Smooth muscle cell (in vitro differentiated cells): Measurements from ENCODE around the gene HP1BP3. TPM values are rescaled to one million over a fixed set of nuclear protein-coding genes. Genes with fewer than 3 reads are reported as not detected.
"Not testable (repeated sequence)": the region's sequence is repeated elsewhere in the genome, so short reads cannot be mapped to it uniquely, and the experiment has no call there.

Experiments used
- DNase-seq: peaks from one replicate; lab custom pipeline; 2025; ENCODE audit not compliant: unreplicated experiment; lab: John Stamatoyannopoulos, UW
- H2AFZ ChIP-seq: fragments of 200-600 bp; sonication (generic); 2 replicates; pipeline ENCODE4 v1.6.0; 2016; ENCODE audit warnings: antibody characterized with exemption, low read depth, mild to moderate bottlenecking
- H3F3A ChIP-seq: fragments of 200-600 bp; sonication (generic); 2 replicates; pipeline ENCODE4 v1.6.0; 2017; ENCODE audit warnings: antibody characterized with exemption, low read depth
- H3K27ac ChIP-seq: fragments of 200-600 bp; sonication (generic); 2 replicates; pipeline ENCODE4 v1.5.1; 2016; ENCODE audit warnings: low read depth, mild to moderate bottlenecking
- H3K27me3 ChIP-seq: fragments of 200-600 bp; sonication (generic); 2 replicates; pipeline ENCODE4 v1.6.1; 2016; ENCODE audit warnings: low read depth, mild to moderate bottlenecking
- H3K36me3 ChIP-seq: fragments of 200-600 bp; sonication (generic); 2 replicates; pipeline ENCODE4 v1.5.1; 2016; ENCODE audit warnings: low read depth
- H3K4me1 ChIP-seq: fragments of 200-600 bp; sonication (generic); 2 replicates; pipeline ENCODE4 v1.5.1; 2016; ENCODE audit warnings: low read depth
- H3K4me2 ChIP-seq: fragments of 200-600 bp; sonication (generic); 2 replicates; pipeline ENCODE4 v1.6.0; 2016; ENCODE audit warnings: mild to moderate bottlenecking
- H3K4me3 ChIP-seq: fragments of 200-600 bp; sonication (generic); 2 replicates; pipeline ENCODE4 v1.5.1; 2016; ENCODE audit warnings: mild to moderate bottlenecking
- H3K79me2 ChIP-seq: fragments of 200-600 bp; sonication (generic); 2 replicates; pipeline ENCODE4 v1.6.0; 2016; ENCODE audit warnings: low read depth, mild to moderate bottlenecking
- H3K9ac ChIP-seq: fragments of 200-600 bp; sonication (generic); 2 replicates; pipeline ENCODE4 v1.6.0; 2016; ENCODE audit warnings: low read depth
- H3K9me3 ChIP-seq: fragments of 200-600 bp; sonication (generic); replicated peaks from 2 replicates; pipeline ENCODE4 v1.5.1; 2016; ENCODE audit warnings: low read depth
- H4K20me1 ChIP-seq: fragments of 200-600 bp; sonication (generic); 2 replicates; pipeline ENCODE4 v1.6.0; 2016; ENCODE audit warnings: low read depth
- CTCF ChIP-seq: fragments of 200-600 bp; sonication (generic); IDR thresholded peaks from 2 replicates; pipeline ENCODE4 v1.5.1; 2017; ENCODE audit warnings: borderline replicate concordance, mild to moderate bottlenecking, antibody characterized with exemption; ENCODE audit not compliant: insufficient read depth, poor library complexity, severe bottlenecking
- WGBS: methylation state at CpG from one replicate; pipeline ENCODE4 v1.1.7; 2016; ENCODE audit warnings: low lambda C conversion rate; 5-methylcytosine and 5-hydroxymethylcytosine counted together
- polyA plus RNA-seq: library from polyadenylated mRNA; unstranded; fragments of >200 nt; fragmentation: Nextera tagmentation; extraction: Ambion mirVana; gene quantifications from 2 replicates; pipeline ENCODE4 v1.2.1, GENCODE V29; 2016
- total RNA-seq: library from RNA; depleted of rRNA; stranded (reverse); fragments of >200 nt; gene quantifications from 2 replicates; pipeline ENCODE4 v1.2.3, GENCODE V29; 2014

HP1BP3 gene
- total and polyA plus RNA-seq, 2 experiments from 2014 or later = 77.9 to 110 TPM

- Histone ChIP-seq H3F3A (no peaks in the 10 kb centered on the region), H2AFZ (no peak overlapping the region), H3K4me1 (no peaks in the 10 kb centered on the region), H3K27ac (no peak overlapping the region), H4K20me1 (no peaks in the 10 kb centered on the region), H3K4me2 (no peak overlapping the region), H3K79me2 (no peaks in the 10 kb centered on the region), H3K36me3 (no peaks in the 10 kb centered on the region), H3K4me3 (no peak overlapping the region), H3K27me3 (no peaks in the 10 kb centered on the region), H3K9ac (no peak overlapping the region), H3K9me3 (no peaks in the 10 kb centered on the region)
- 93% methylated on average over 12 of the region's 12 CpGs for WGBS
- no peak for DNase-seq
- TF ChIP-seq CTCF = no peak
Observed at GRCh38 chr1:20720631-20721091, 66.4 kb downstream of the HP1BP3 start.

- H3K9ac ChIP-seq = no peak overlapping the region
- no peak overlapping the region for H2AFZ ChIP-seq
- H3K27me3 ChIP-seq = no peaks in the 10 kb centered on the region
- DNase-seq = no peak
- H4K20me1 ChIP-seq = no peaks in the 10 kb centered on the region
- no peaks in the 10 kb centered on the region for H3F3A ChIP-seq
- WGBS = 85% methylated on average over 5 of the region's 5 CpGs
- no peak overlapping the region for H3K27ac ChIP-seq
- H3K79me2 ChIP-seq = no peaks in the 10 kb centered on the region
- no peaks in the 10 kb centered on the region for H3K4me1 ChIP-seq
- H3K9me3 ChIP-seq = no peaks in the 10 kb centered on the region
- H3K36me3 ChIP-seq = no peaks in the 10 kb centered on the region
- H3K4me2 ChIP-seq = no peak overlapping the region
- H3K4me3 ChIP-seq = no peak overlapping the region
- TF ChIP-seq CTCF = no peak
Observed at GRCh38 chr1:20719871-20720620, 67.1 kb downstream of the HP1BP3 start.

DNA sequence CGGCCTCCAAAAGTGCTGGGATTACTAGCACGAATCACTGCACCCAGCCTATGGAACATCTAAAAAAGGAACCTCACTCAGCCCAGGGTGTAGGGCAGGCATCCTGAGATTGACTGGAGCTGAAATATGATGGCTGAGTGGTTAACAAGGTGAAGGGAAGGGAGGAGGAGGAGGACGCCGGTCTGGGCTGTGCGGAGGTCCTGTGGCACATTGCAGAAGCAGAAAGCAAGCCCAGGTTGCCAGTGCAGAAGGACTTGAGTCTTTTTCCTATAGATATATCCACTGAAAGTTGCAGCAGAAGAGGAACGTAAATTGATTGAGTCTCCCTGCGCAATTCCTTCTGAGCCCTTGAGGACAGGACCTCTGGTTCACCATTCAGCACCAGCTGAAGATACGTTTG, 67.8 kb downstream of the HP1BP3 start:
- Histone ChIP-seq H3K9me3 (no peaks in the 10 kb centered on the region), H3K4me1 (no peaks in the 10 kb centered on the region), H3K27ac (no peak overlapping the region), H3K27me3 (no peaks in the 10 kb centered on the region), H4K20me1 (no peaks in the 10 kb centered on the region), H3K4me3 (no peak overlapping the region), H3K79me2 (no peaks in the 10 kb centered on the region), H3F3A (no peaks in the 10 kb centered on the region), H2AFZ (no peak overlapping the region), H3K36me3 (no peaks in the 10 kb centered on the region), H3K9ac (no peak overlapping the region), H3K4me2 (no peak overlapping the region)
- WGBS = 95% methylated on average over 8 of the region's 8 CpGs
- no peak for TF ChIP-seq CTCF
- no peak for DNase-seq

GRCh38 chr1:20718343-20718882, 68.7 kb downstream of the HP1BP3 start:
- H3F3A ChIP-seq, H3K27me3 ChIP-seq, H3K9me3 ChIP-seq, H3K4me1 ChIP-seq, H3K9ac ChIP-seq, H3K79me2 ChIP-seq, DNase-seq, H3K36me3 ChIP-seq, H4K20me1 ChIP-seq, H3K27ac ChIP-seq: not testable (repeated sequence)
- H3K4me2 ChIP-seq = peak overlapping the region; percentile 80
- H2AFZ ChIP-seq = peak overlapping the region; percentile 17
- WGBS = 72% methylated on average over 17 of the region's 17 CpGs
- H3K4me3 ChIP-seq = peak overlapping the region; percentile 50
